HepG2 (cell line): ENCODE results near the gene CLASP2. TPM values are rescaled to one million over a fixed set of nuclear protein-coding genes. Genes with fewer than 3 reads are reported as not detected.

Experiments used
- ATAC-seq: fragments of 200-7000 bp; cut with Tn5 transposase; 3 replicates; pipeline ENCODE4 v1.9.1; 2020; ENCODE audit warnings: mild to moderate bottlenecking, moderate library complexity
- BruUV-seq: library from RNA; stranded (reverse); fragments of 400-500 nt; replicated peaks from 2 replicates; lab custom pipeline; 2021; lab: Mats Ljungman, UMichigan
- CTCF ChIA-PET: fragments of 300-600 bp; formaldehyde crosslinking; extraction: SDS; loops from one replicate; lab custom pipeline; 2021; ENCODE audit warnings: low total read pairs, inconsistent platforms, low intra/inter-chr PET ratio; lab: Yijun Ruan, JAX
- POLR2A ChIA-PET: fragments of 350-600 bp; sonication (Branson Sonifier 250); formaldehyde crosslinking; loops from one replicate; lab custom pipeline; 2020; ENCODE audit warnings: antibody characterized with exemption, inconsistent platforms; lab: Yijun Ruan, JAX
- DNase-seq: peaks from one replicate; pipeline ENCODE4 v3.0.0-alpha.2; 2015; ENCODE audit warnings: low spot score
- FAIRE-seq: peaks from 3 replicates; lab custom pipeline; 2011; peaks lifted over from hg19 to GRCh38; lab: Jason Lieb, UNC
- H2AFZ ChIP-seq: one replicate; pipeline ENCODE4 v1.6.1; 2011; ENCODE audit warnings: low read length, inconsistent platforms
- H3K27ac ChIP-seq: fragments of 300-600 bp; 3 replicates; pipeline ENCODE4 v1.8.0; 2011; ENCODE audit warnings: mixed run types, mild to moderate bottlenecking, mixed read lengths, low read length, inconsistent platforms; ENCODE audit not compliant: insufficient read depth; ENCODE audit errors: extremely low read length
- H3K27me3 ChIP-seq, 2 experiments: fragments of 200-600 bp in 1 of 2; 2 replicates in 1 of 2; 3 replicates in 1 of 2; pipeline versions ENCODE4 v1.6.0 to v1.8.0; 2011; ENCODE audit warnings: low read length in 2 of 2, mild to moderate bottlenecking in 2 of 2, moderate library complexity in 2 of 2, inconsistent platforms in 1 of 2; ENCODE audit not compliant: insufficient read depth in 2 of 2, control insufficient read depth in 1 of 2
- H3K36me3 ChIP-seq, 2 experiments: fragments of 200-600 bp in 1 of 2; replicated peaks in 1 of 2; 2 replicates in 1 of 2; 3 replicates in 1 of 2; pipeline versions ENCODE4 v1.5.1 to v1.8.0; 2011; ENCODE audit warnings: low read length in 2 of 2, inconsistent platforms in 1 of 2; ENCODE audit not compliant: insufficient read depth in 2 of 2, control insufficient read depth in 1 of 2
- H3K4me1 ChIP-seq: 2 replicates; pipeline ENCODE4 v1.5.1; 2012; ENCODE audit warnings: low read length, inconsistent platforms; ENCODE audit not compliant: insufficient read depth
- H3K4me2 ChIP-seq: 2 replicates; pipeline ENCODE4 v1.6.0; 2011; ENCODE audit warnings: low read depth, low read length, inconsistent platforms
- H3K4me3 ChIP-seq, 3 experiments: fragments of 200-600 bp in 1 of 3; sonication (generic), shearing (Covaris generic) in 1 of 3; replicated peaks in 1 of 3; 2 replicates each; pipeline ENCODE4 v1.5.1; 2011 to 2016; ENCODE audit warnings: low read length in 3 of 3, inconsistent platforms in 2 of 3, low read depth in 2 of 3, mild to moderate bottlenecking in 2 of 3, control low read depth in 1 of 3, mixed read lengths in 1 of 3; ENCODE audit not compliant: insufficient read depth in 1 of 3
- H3K79me2 ChIP-seq: one replicate; pipeline ENCODE4 v1.6.1; 2011; ENCODE audit warnings: low read length, inconsistent platforms; ENCODE audit not compliant: insufficient read depth
- H3K9ac ChIP-seq: 2 replicates; pipeline ENCODE4 v1.6.0; 2011; ENCODE audit warnings: mild to moderate bottlenecking, low read depth, low read length, inconsistent platforms; ENCODE audit not compliant: insufficient read depth
- H3K9me3 ChIP-seq: 2 replicates; pipeline ENCODE4 v1.5.1; 2012; ENCODE audit warnings: mild to moderate bottlenecking, low read length
- H4K20me1 ChIP-seq: 2 replicates; pipeline ENCODE4 v1.6.0; 2011; ENCODE audit warnings: inconsistent platforms, mild to moderate bottlenecking, low read length, moderate library complexity; ENCODE audit not compliant: insufficient read depth
- AGO1 ChIP-seq: fragments of 200-400 bp; formaldehyde crosslinking; IDR thresholded peaks from 2 replicates; pipeline ENCODE4 v1.6.1; 2017; ENCODE audit warnings: mild to moderate bottlenecking, low read depth, low read length, moderate library complexity; ENCODE audit not compliant: poor library complexity, severe bottlenecking
- CC2D1A ChIP-seq: sonication (generic); formaldehyde crosslinking; IDR thresholded peaks from 2 replicates; pipeline ENCODE4 v1.8.1; 2023; ENCODE audit warnings: mild to moderate bottlenecking, missing genetic modification reagents
- FOSL1 ChIP-seq: sonication (generic); formaldehyde crosslinking; IDR thresholded peaks from 2 replicates; pipeline ENCODE4 v1.9.0; 2021; ENCODE audit warnings: missing genetic modification reagents, borderline replicate concordance
- HNF1B ChIP-seq: sonication (generic); formaldehyde crosslinking; IDR thresholded peaks from 2 replicates; pipeline ENCODE4 v1.5.1; 2020; ENCODE audit warnings: mild to moderate bottlenecking, moderate library complexity, missing genetic modification reagents
- MXD3 ChIP-seq: IDR thresholded peaks from 2 replicates; pipeline ENCODE4 v1.6.1; 2016; ENCODE audit warnings: mild to moderate bottlenecking, missing biosample characterization, missing genetic modification reagents
- NPAS2 ChIP-seq: sonication (generic); formaldehyde crosslinking; IDR thresholded peaks from 2 replicates; pipeline ENCODE4 v1.8.0; 2022; ENCODE audit warnings: mild to moderate bottlenecking, missing genetic modification reagents, borderline replicate concordance
- ZBTB46 ChIP-seq: sonication (generic); formaldehyde crosslinking; IDR thresholded peaks from 2 replicates; pipeline ENCODE4 v1.4.0; 2020; ENCODE audit warnings: mild to moderate bottlenecking, missing genetic modification reagents, borderline replicate concordance
- ZFP37 ChIP-seq: sonication (generic); formaldehyde crosslinking; IDR thresholded peaks from 2 replicates; pipeline ENCODE4 v1.4.0; 2020; ENCODE audit warnings: missing genetic modification reagents, borderline replicate concordance
- ZNF24 ChIP-seq: fragments of 450-650 bp; IDR thresholded peaks from 2 replicates; pipeline ENCODE4 v1.6.1; 2017; ENCODE audit warnings: antibody characterized with exemption, mild to moderate bottlenecking
- ZNF274 ChIP-seq: sonication (generic); formaldehyde crosslinking; IDR thresholded peaks from 2 replicates; pipeline ENCODE4 v1.5.1; 2020; ENCODE audit warnings: mild to moderate bottlenecking, missing genetic modification reagents
- ZNF510 ChIP-seq: sonication (generic); formaldehyde crosslinking; IDR thresholded peaks from 2 replicates; pipeline ENCODE4 v1.4.0; 2020; ENCODE audit warnings: low read depth, mild to moderate bottlenecking, missing genetic modification reagents
- ZNF687 ChIP-seq: sonication (generic); formaldehyde crosslinking; IDR thresholded peaks from 2 replicates; pipeline ENCODE4 v1.5.1; 2020; ENCODE audit warnings: mild to moderate bottlenecking, missing genetic modification reagents, moderate library complexity
- ZSCAN31 ChIP-seq: sonication (generic); formaldehyde crosslinking; IDR thresholded peaks from 2 replicates; pipeline ENCODE4 v1.5.0; 2020; ENCODE audit warnings: low read depth, mild to moderate bottlenecking, missing genetic modification reagents
- WGBS: methylation state at CpG from one replicate; pipeline ENCODE4 v1.1.6; 2017; ENCODE audit warnings: low lambda C conversion rate; 5-methylcytosine and 5-hydroxymethylcytosine counted together
- in situ Hi-C: cut with HindIII; loops from 2 replicates; pipeline ENCODE4 v1.10.0; 2017; ENCODE audit warnings: low pct_unique_long_range_greater_than_20kb; ENCODE audit not compliant: extremely low pct_ligation_motif_present
- intact Hi-C: fragments of 100-400 bp; cut with micrococcal nuclease; formaldehyde crosslinking; loops from one replicate; pipeline ENCODE4 v1.10.0; 2022; ENCODE audit not compliant: unreplicated experiment
- polyA plus RNA-seq, 8 experiments: library from polyadenylated mRNA; depleted of rRNA in 3 of 8; stranded (reverse) in 7 of 8; unstranded in 1 of 8; fragments of >200 nt; fragmentation: Illumina TruSeq in 4 of 8; extraction: Trizol in 4 of 8; gene quantifications; 2 replicates each; pipeline versions ENCODE4 v1.2.1 to v1.2.3, GENCODE V29; 2011 to 2016; ENCODE audit warnings: low read depth in 4 of 8, missing spikeins in 1 of 8, mixed read lengths in 1 of 8; ENCODE audit not compliant: insufficient read depth in 1 of 8
- total RNA-seq, 5 experiments: library from RNA; depleted of rRNA; stranded (reverse); fragments of >200 nt; fragmentation: Illumina TruSeq; extraction: Trizol; gene quantifications; 2 replicates each; pipeline ENCODE4 v1.2.3, GENCODE V29; 2016; ENCODE audit warnings: low read depth in 1 of 5
- TF ChIP-seq, protein P1 (sequence below): sonication (generic); formaldehyde crosslinking; IDR thresholded peaks from 2 replicates; pipeline ENCODE4 v1.4.0; 2020; ENCODE audit warnings: mild to moderate bottlenecking, missing genetic modification reagents
- TF ChIP-seq, protein P2 (sequence below): sonication (generic); formaldehyde crosslinking; IDR thresholded peaks from 2 replicates; pipeline ENCODE4 v1.5.0; 2020; ENCODE audit warnings: mild to moderate bottlenecking, low read depth, missing genetic modification reagents, borderline replicate concordance

Gene CLASP2
- total and polyA plus RNA-seq, 2 of the 13 experiments (the other 11 are each of a cell fraction or from before 2014, with no cell fraction given) = 15.7 to 34.8 TPM

DNA sequence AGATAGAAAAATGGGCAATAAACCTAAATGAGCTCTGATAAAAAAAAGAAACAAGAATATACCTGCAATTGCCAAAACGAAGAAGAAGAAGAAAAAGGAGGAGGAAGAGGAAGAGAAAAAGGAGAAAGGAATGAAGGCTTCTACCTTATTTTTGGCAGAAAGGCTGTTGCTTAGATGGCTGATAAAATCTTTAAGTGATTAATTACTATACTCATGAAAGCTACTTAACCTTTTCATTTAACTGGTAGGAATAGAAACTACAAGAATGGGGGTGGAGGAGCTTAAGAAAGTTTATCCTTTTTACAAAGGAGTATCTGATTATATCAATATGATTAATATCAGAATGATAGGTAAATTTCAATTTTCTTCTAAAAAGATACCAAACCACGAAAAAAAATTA is 75.2 kb downstream of the CLASP2 start (continued):
- TF ChIP-seq ZNF687 = no peak
- no peak for TF ChIP-seq ZBTB46 (CRISPR knock-in tag)
- TF ChIP-seq NPAS2 (CRISPR knock-in tag) = no peak
- no peak for TF ChIP-seq ZFP37 (CRISPR knock-in tag)
- no peak for TF ChIP-seq MXD3 (CRISPR knock-in tag)
- no peak for TF ChIP-seq ZNF510

GRCh38 chr3:33639889-33640288 is 78.2 kb downstream of the CLASP2 start:
- in situ Hi-C loops = loop anchor here (5.0 kb wide), 2 partner anchors 77 to 147 kb away; partner anchors contain the start of gene CLASP2
- no peaks in the 10 kb centered on the region for H3K27me3 ChIP-seq
- H3K4me1 ChIP-seq = peaks cover 19% of the 10 kb centered on the region
- no peak overlapping the region for H3K27ac ChIP-seq
- no peak overlapping the region for H3K4me3 ChIP-seq
- no TSS peak for BruUV-seq
- no peaks in the 10 kb centered on the region for H3K9me3 ChIP-seq
- no peak overlapping the region for H2AFZ ChIP-seq
- no peaks in the 10 kb centered on the region for H4K20me1 ChIP-seq
- intact Hi-C loops = loop anchor here (10.0 kb wide), 1 partner anchor 1075 kb away; no protein-coding TSS in a partner anchor
- CTCF ChIA-PET = no interaction called here
- FAIRE-seq = no peak
- no peaks in the 10 kb centered on the region for H3K79me2 ChIP-seq
- 100% methylated on average over 2 of the region's 2 CpGs for WGBS
- no peak for ATAC-seq
- no peak overlapping the region for H3K9ac ChIP-seq
- no peak for DNase-seq
- peaks cover 0 to 5% of the 10 kb centered on the region in 2 experiments; a peak in 3 of 5 replicates for H3K36me3 ChIP-seq
- POLR2A ChIA-PET = no interaction called here
- H3K4me2 ChIP-seq = no peak overlapping the region
- TF ChIP-seq AGO1 (no peak), HNF1B (CRISPR knock-in tag) (no peak), ZNF274 (CRISPR knock-in tag) (no peak), ZSCAN31 (CRISPR knock-in tag) (no peak), CC2D1A (CRISPR knock-in tag) (no peak), FOSL1 (CRISPR knock-in tag) (no peak), ZNF24 (no peak)
- TF ChIP-seq, protein P1, sequence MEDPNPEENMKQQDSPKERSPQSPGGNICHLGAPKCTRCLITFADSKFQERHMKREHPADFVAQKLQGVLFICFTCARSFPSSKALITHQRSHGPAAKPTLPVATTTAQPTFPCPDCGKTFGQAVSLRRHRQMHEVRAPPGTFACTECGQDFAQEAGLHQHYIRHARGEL (CRISPR knock-in tag) = no peak
- TF ChIP-seq, protein P2, sequence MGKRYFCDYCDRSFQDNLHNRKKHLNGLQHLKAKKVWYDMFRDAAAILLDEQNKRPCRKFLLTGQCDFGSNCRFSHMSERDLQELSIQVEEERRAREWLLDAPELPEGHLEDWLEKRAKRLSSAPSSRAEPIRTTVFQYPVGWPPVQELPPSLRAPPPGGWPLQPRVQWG (CRISPR knock-in tag) = no peak
